Measurements from ENCODE around the gene SYT12. TPM values are rescaled to one million over a fixed set of nuclear protein-coding genes. Genes with fewer than 3 reads are reported as not detected.
A peak's percentile ranks its signal among the peaks of the same experiment; 100 is the strongest.

Gene SYT12
- total and polyA plus RNA-seq, 9 of the 15 experiments (the other 6 are each of a cell fraction or from before 2014, with no cell fraction given), result 0.03 to 0.11 (median 0.03) TPM; not detected in 4

- Histone ChIP-seq H3K27ac (ENCODE audit: extremely low read depth, low read depth, low read length) (no peak within 1 kb of the TSS), H3K4me1 (replicated peaks in 1 of 2; ENCODE audit: control insufficient read depth in 2 of 2, insufficient read depth in 2 of 2, low read length in 2 of 2) (peaks cover 26 to 36% of the 10 kb centered on the region in 2 experiments), H3K9me3 (replicated peaks; ENCODE audit: control insufficient read depth, insufficient read depth, low read depth, low read length) (no peaks in the 10 kb centered on the region), H3K4me2 (ENCODE audit: insufficient read depth, low read length) (0 out of 2 replicates have a peak within 1 kb of the TSS, but pooled peaks have one; percentile 6), H3K4me3 (no peak within 1 kb of the TSS), H3K27me3 (ENCODE audit: control insufficient read depth in 2 of 2, insufficient read depth in 2 of 2, low read length in 2 of 2) (no peaks in the 10 kb centered on the region), H3K79me2 (ENCODE audit: control insufficient read depth, insufficient read depth, low read length) (no peaks in the 10 kb centered on the region), H3K9me1 (ENCODE audit: control insufficient read depth, insufficient read depth, low read length) (no peaks in the 10 kb centered on the region), H2AFZ (ENCODE audit: low read depth, low read length) (peak within 1 kb of the TSS; percentile 27; the same call in 1 of the 2 replicates), H3K9ac (ENCODE audit: insufficient read depth in 1 of 2, low read depth in 2 of 2, low read length in 2 of 2) (peak within 1 kb of the TSS in 1 of 2 experiments; percentile 14; a peak in 1 of 4 replicates), H3K36me3 (ENCODE audit: control insufficient read depth, insufficient read depth, low read length) (no peaks in the 10 kb centered on the region), H4K20me1 (replicated peaks; ENCODE audit: control insufficient read depth, insufficient read depth, low read length) (no peaks in the 10 kb centered on the region)
- ATAC-seq, result no peak
- WGBS (ENCODE audit: insufficient coverage, low coverage, missing lambda C conversion rate), result 63% methylated on average over 23 of the region's 72 CpGs
- in situ Hi-C loops (cut with MboI), result no loop called here
- no peak for DNase-seq (ENCODE audit: extremely low read depth in 1 of 4, low spot score in 3 of 4)
- CTCF ChIA-PET (ENCODE audit: low intra/inter-chr PET ratio), result interaction anchor here (0.5 kb wide), 1 partner anchor 59 kb away, joined by 3 read pairs; no protein-coding TSS in a partner anchor
- no peak for FAIRE-seq
- TF ChIP-seq ZNF24 (IDR thresholded peaks at IDR 0.05) (peak; percentile 96), ZNF232 (CRISPR knock-in tag; IDR thresholded peaks at IDR 0.05) (no peak), CEBPG (CRISPR knock-in tag; IDR thresholded peaks at IDR 0.05) (0 out of 2 replicates have a peak, but pooled peaks have one; percentile 25), CEBPG (tag; conservative IDR thresholded peaks at IDR 0.05 in 1 of 2, IDR thresholded peaks at IDR 0.05 in 1 of 2) (no peak)
- BruUV-seq (replicated peaks), result no TSS peak
- POLR2A ChIA-PET, result interaction anchor here (1.1 to 1.5 kb wide), 3 partner anchors 10 to 57 kb away, joined by 3 to 4 read pairs (median 3); no protein-coding TSS in a partner anchor
- intact Hi-C loops (cut with micrococcal nuclease), result no loop called here
These were observed 33.6 kb downstream of the SYT12 start, which contains the start of gene RHOD for GRCh38 chr11:67056267-67057204. TSS of gene RHOD (plus strand) at chr11:67056847. CDS start at chr11:67056903, 56 bp downstream.

Data from K562 (cell line).